Esophagus muscularis mucosa (tissue), 4 donors: ENCODE results near the gene GPR137B.

Experiments used
- EP300 ChIP-seq: sonication (generic); formaldehyde crosslinking; IDR thresholded peaks from one replicate; pipeline ENCODE4 v1.6.1; 2017; ENCODE audit warnings: antibody characterized with exemption
- POLR2A ChIP-seq: fragments of 450-650 bp; IDR thresholded peaks from one replicate; pipeline ENCODE4 v1.6.1; 2017; ENCODE audit warnings: antibody characterized with exemption, moderate library complexity, mild to moderate bottlenecking, low read depth
- TF ChIP-seq, protein P1 (sequence below), 3 experiments: fragments of 200-600 bp in 2 of 3; fragments of 450-650 bp in 1 of 3; sonication (generic) in 2 of 3; IDR thresholded peaks; one replicate each; pipeline ENCODE4 v1.5.1; 2017 to 2019; ENCODE audit warnings: antibody characterized with exemption in 3 of 3, mild to moderate bottlenecking in 2 of 3, moderate library complexity in 1 of 3

DNA sequence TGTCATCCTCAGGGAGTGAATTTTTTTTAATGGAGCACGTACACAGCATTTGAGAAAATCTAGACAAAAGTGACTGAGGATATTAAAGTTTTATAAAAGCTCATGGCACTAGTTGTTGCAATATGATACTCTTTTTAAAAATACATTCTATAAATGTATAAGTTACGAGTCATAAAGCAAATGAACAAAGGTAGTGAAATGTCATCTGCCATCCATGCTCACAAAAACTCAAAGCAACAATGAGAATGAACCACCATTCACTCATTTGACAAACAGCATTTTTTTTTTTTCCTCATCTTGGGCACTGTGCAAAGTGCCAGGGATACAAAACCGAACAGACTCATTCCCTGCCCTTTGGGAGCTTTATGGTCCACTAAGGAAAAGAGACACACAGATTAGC is 38.7 kb downstream of the GPR137B start:
- TF ChIP-seq, protein P1, sequence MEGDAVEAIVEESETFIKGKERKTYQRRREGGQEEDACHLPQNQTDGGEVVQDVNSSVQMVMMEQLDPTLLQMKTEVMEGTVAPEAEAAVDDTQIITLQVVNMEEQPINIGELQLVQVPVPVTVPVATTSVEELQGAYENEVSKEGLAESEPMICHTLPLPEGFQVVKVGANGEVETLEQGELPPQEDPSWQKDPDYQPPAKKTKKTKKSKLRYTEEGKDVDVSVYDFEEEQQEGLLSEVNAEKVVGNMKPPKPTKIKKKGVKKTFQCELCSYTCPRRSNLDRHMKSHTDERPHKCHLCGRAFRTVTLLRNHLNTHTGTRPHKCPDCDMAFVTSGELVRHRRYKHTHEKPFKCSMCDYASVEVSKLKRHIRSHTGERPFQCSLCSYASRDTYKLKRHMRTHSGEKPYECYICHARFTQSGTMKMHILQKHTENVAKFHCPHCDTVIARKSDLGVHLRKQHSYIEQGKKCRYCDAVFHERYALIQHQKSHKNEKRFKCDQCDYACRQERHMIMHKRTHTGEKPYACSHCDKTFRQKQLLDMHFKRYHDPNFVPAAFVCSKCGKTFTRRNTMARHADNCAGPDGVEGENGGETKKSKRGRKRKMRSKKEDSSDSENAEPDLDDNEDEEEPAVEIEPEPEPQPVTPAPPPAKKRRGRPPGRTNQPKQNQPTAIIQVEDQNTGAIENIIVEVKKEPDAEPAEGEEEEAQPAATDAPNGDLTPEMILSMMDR (IDR thresholded peaks at IDR 0.05), result no peak
- TF ChIP-seq EP300, result no peak
- no peak for TF ChIP-seq POLR2A
